PFSK-1 (cell line): ENCODE data around the gene GPR137C.

Experiments
- POLR2AphosphoS5 ChIP-seq: IDR thresholded peaks from 2 replicates; pipeline ENCODE4 v1.6.1; 2012; ENCODE audit warnings: low read depth, mild to moderate bottlenecking, control low read depth, low read length, moderate library complexity
- REST ChIP-seq, 2 experiments: IDR thresholded peaks; 2 replicates each; pipeline versions ENCODE4 v1.6.1 to v1.8.0; 2011 to 2012; ENCODE audit warnings: low read depth in 2 of 2, low read length in 2 of 2, control low read depth in 1 of 2, inconsistent platforms in 1 of 2, mild to moderate bottlenecking in 1 of 2, moderate library complexity in 1 of 2; ENCODE audit not compliant: insufficient read depth in 1 of 2
- SIN3A ChIP-seq: IDR thresholded peaks from 2 replicates; pipeline ENCODE4 v1.6.1; 2012; ENCODE audit warnings: mild to moderate bottlenecking, low read length, moderate library complexity, borderline replicate concordance; ENCODE audit not compliant: insufficient read depth
- TAF1 ChIP-seq: IDR thresholded peaks from 2 replicates; pipeline ENCODE4 v1.6.1; 2012; ENCODE audit warnings: low read length, control low read depth, borderline replicate concordance; ENCODE audit not compliant: insufficient read depth

- TF ChIP-seq TAF1 (no peak), POLR2AphosphoS5 (no peak), SIN3A (no peak), REST (IDR thresholded peaks at IDR 0.05; ENCODE audit: insufficient read depth in 1 of 2, low read depth in 2 of 2, low read length in 2 of 2) (no peak)
Observed at GRCh38 chr14:52522033-52522432, 30.6 kb upstream of the GPR137C start.
